ENCODE measurements around the gene TANC1. TPM values are rescaled to one million over a fixed set of nuclear protein-coding genes. Genes with fewer than 3 reads are reported as not detected.

The TANC1 gene
- total RNA-seq, 1 experiment from 2014 or later = 2.5 TPM

- no CpG with 5 or more reads among the region's 26 CpGs for WGBS (ENCODE audit: extremely low coverage, insufficient read length, low lambda C conversion rate)
- peaks cover 0 to 9% of the 10 kb centered on the region in 2 experiments; a peak in 2 of 4 replicates for H3K4me1 Mint-ChIP-seq
- H3K23me2 ChIP-seq (ENCODE audit: insufficient read length, low read depth, low read length, poor library complexity, severe bottlenecking) = no peaks in the 10 kb centered on the region
- no peaks in the 10 kb centered on the region for H3K9me3 Mint-ChIP-seq
- H3K23ac ChIP-seq (ENCODE audit: insufficient read length, low read depth, low read length) = no peak overlapping the region
- H4K91ac ChIP-seq (ENCODE audit: insufficient read length, low read depth, low read length) = no peak overlapping the region
- H2BK12ac ChIP-seq (ENCODE audit: insufficient read length, low read depth, low read length) = no peak overlapping the region
- H3K27ac Mint-ChIP-seq = no peak overlapping the region
- no peak overlapping the region for H2BK15ac ChIP-seq (ENCODE audit: low read depth, low read length)
- no peak overlapping the region for H3K27ac ChIP-seq (ENCODE audit: insufficient read length, low read depth, low read length)
- no peak overlapping the region for H4K5ac ChIP-seq (ENCODE audit: insufficient read length, low read depth, low read length)
- no peak overlapping the region for H3K14ac ChIP-seq (ENCODE audit: insufficient read depth, low read length)
- H3K4me3 Mint-ChIP-seq = no peak overlapping the region
- H3K56ac ChIP-seq (ENCODE audit: insufficient read length, low read depth, low read length) = no peak overlapping the region
- no peak overlapping the region for H2AFZ ChIP-seq (ENCODE audit: low read length)
- no peak for DNase-seq
- H2BK20ac ChIP-seq (ENCODE audit: low read depth, low read length, poor library complexity, severe bottlenecking) = no peak overlapping the region
- H3K79me2 ChIP-seq (ENCODE audit: insufficient read depth, low read length) = no peaks in the 10 kb centered on the region
- H2BK5ac ChIP-seq (ENCODE audit: insufficient read length, low read length) = no peak overlapping the region
- no peak overlapping the region for H2AK5ac ChIP-seq (ENCODE audit: insufficient read length, low read length)
- TF ChIP-seq, protein P1, sequence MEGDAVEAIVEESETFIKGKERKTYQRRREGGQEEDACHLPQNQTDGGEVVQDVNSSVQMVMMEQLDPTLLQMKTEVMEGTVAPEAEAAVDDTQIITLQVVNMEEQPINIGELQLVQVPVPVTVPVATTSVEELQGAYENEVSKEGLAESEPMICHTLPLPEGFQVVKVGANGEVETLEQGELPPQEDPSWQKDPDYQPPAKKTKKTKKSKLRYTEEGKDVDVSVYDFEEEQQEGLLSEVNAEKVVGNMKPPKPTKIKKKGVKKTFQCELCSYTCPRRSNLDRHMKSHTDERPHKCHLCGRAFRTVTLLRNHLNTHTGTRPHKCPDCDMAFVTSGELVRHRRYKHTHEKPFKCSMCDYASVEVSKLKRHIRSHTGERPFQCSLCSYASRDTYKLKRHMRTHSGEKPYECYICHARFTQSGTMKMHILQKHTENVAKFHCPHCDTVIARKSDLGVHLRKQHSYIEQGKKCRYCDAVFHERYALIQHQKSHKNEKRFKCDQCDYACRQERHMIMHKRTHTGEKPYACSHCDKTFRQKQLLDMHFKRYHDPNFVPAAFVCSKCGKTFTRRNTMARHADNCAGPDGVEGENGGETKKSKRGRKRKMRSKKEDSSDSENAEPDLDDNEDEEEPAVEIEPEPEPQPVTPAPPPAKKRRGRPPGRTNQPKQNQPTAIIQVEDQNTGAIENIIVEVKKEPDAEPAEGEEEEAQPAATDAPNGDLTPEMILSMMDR (conservative IDR thresholded peaks at IDR 0.05) = no peak
- H3K27me3 Mint-ChIP-seq (ENCODE audit: low read depth) = peaks cover 2% of the 10 kb centered on the region; the same call in 1 of the 2 replicates
- H3K9ac ChIP-seq (ENCODE audit: extremely low read depth, insufficient read length, low read length) = no peak overlapping the region
- no peak overlapping the region for H3K18ac ChIP-seq (ENCODE audit: insufficient read length, low read depth, low read length)
- no peak overlapping the region for H3K4ac ChIP-seq (ENCODE audit: low read depth, low read length)
- H4K20me1 ChIP-seq (ENCODE audit: control insufficient read depth, insufficient read depth, insufficient read length) = no peaks in the 10 kb centered on the region
- no peaks in the 10 kb centered on the region for H3K9me3 ChIP-seq (ENCODE audit: control insufficient read depth, low read depth, low read length)
- H3K36me3 Mint-ChIP-seq (ENCODE audit: insufficient read depth in 1 of 3, low read depth in 3 of 3) = peaks cover 0 to 9% (median 0%) of the 10 kb centered on the region in 3 experiments; a peak in 4 of 7 replicates
- no peak overlapping the region for H3K4me2 ChIP-seq (ENCODE audit: insufficient read depth, insufficient read length, low read length)
- H2BK120ac ChIP-seq (ENCODE audit: low read depth, low read length, poor library complexity, severe bottlenecking) = no peak overlapping the region
- no peak overlapping the region for H3T11ph ChIP-seq (ENCODE audit: low read length)
- H4K8ac ChIP-seq (replicated peaks; ENCODE audit: insufficient read length, low read depth, low read length) = no peak overlapping the region
- no peaks in the 10 kb centered on the region for H3K27me3 ChIP-seq (ENCODE audit: insufficient read depth, low read length)
- H3K79me1 ChIP-seq (ENCODE audit: insufficient read depth, low read depth, low read length, poor library complexity, severe bottlenecking) = no peaks in the 10 kb centered on the region
- no peaks in the 10 kb centered on the region for H3K4me1 ChIP-seq (ENCODE audit: insufficient read depth, low read length)
Observed at GRCh38 chr2:159225025-159226016, 256.9 kb downstream of the TANC1 start.
